HG02938 (cell line): ENCODE results near the gene PFKFB3.
"Not testable (repeated sequence)": the region's sequence is repeated elsewhere in the genome, so short reads cannot be mapped to it uniquely, and the experiment has no call there.

Source experiments
- ATAC-seq: cut with Tn5 transposase; IDR thresholded peaks from one replicate; pipeline ENCODE4 v1.9.1; 2021; ENCODE audit warnings: mild to moderate bottlenecking, moderate library complexity; ENCODE audit not compliant: unreplicated experiment

PFKFB3 gene

DNA sequence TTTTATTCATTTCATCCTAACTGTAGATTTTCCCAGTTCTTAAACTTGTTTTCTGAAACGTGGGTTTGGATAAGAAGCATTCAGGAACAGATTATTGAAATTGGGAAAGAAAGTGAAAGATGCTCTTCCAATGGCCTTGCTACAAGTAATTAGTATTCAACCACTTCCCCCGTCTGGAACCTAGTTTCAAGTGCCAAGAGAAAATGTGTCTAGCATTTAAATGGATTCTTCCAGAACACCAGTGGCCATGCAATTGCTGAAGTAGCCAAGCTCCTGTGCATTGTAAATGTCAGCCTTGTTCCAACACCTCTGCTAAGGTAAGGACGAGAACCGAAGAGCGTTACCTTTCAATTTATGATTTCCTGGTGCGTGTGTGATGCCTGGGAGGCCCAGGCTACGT is 68.2 kb downstream of the PFKFB3 start:
- no peak for ATAC-seq

DNA sequence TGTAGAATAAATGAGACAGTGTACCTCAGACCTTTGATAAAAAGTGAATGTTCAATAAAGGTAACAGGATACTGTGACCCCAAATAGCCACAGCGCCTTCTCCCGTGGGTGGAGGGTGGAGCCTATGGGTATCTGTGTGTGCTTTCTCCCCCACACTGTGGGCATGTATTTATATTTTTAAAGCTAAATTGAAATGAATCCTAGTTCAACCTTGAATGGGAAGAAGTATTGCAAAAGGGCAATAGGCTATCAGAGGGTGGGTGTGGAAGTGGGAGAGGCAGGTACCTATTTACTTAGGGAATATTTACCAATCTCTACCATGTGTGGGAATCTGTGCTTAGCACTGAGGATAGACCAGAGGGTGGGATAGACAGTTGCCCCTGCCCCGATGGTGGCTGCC is 68.9 kb downstream of the PFKFB3 start:
- no peak for ATAC-seq

GRCh38 chr10:6272126-6272525 is 69.4 kb downstream of the PFKFB3 start:
- ATAC-seq: no peak

DNA sequence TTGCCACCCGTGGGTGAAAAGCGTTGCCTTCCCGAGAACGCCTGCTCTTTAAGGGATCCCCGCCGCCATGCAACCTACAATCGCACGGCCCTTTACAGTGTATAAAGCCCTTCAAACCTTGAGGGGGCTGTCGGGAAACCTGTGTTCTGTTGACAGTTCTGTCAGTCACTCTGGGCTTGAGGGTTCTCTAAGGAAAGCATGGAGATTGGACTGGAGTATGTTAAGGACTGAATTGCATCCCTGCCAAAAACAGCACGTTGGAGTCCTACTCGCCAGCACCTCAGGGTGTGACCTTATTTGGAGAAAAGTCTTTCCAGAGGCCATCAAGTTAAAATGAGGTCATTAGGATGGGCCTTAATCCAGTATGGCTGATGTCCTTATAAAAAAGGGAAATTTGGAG is 70.6 kb downstream of the PFKFB3 start:
- no peak for ATAC-seq

DNA sequence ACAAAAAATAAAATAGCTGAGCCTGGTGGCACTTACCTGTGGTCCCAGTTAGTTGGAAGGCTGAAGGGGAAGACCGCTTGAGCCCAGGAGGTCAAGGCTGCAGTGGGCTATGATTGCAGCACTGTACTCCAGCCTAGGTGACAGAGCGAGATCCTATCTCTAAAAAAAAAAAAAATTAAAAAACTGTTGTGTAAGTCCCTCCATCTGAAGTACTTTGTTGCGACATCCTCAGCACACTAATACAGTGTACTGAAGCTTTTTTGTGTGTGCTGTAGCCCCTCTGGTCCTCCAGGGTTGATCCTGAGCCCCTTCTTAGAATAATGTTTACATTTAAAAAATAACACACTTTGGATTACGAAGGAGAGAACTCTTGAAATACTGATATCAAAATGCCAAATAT is 71.3 kb downstream of the PFKFB3 start:
- no peak for ATAC-seq

DNA sequence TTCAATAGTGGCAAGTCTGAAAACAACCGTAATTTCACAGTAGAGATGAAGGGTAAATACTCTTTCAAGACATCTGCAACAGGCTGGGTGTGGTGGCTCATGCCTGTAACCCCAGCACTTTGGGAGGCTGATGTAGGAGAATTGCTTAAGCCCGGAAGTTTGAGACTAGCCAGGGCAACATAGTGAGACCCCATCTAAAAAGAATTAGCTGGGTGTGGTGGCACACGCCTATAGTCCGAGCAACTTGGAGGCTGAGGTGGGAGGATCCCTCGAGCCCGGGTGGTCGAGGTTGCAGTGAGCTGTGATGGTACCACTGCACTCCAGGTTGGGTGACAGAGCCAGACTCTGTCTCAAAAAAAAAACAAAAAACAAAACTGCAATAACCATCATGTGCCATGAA is 71.8 kb downstream of the PFKFB3 start:
- ATAC-seq: no peak

GRCh38 chr10:6275022-6275997 is 72.6 kb downstream of the PFKFB3 start:
- ATAC-seq: peak; percentile 43

- ATAC-seq: no peak
These were observed 73.6 kb downstream of the PFKFB3 start for GRCh38 chr10:6276356-6276755.

GRCh38 chr10:6278519-6279120 is 75.9 kb downstream of the PFKFB3 start:
- no peak for ATAC-seq

DNA sequence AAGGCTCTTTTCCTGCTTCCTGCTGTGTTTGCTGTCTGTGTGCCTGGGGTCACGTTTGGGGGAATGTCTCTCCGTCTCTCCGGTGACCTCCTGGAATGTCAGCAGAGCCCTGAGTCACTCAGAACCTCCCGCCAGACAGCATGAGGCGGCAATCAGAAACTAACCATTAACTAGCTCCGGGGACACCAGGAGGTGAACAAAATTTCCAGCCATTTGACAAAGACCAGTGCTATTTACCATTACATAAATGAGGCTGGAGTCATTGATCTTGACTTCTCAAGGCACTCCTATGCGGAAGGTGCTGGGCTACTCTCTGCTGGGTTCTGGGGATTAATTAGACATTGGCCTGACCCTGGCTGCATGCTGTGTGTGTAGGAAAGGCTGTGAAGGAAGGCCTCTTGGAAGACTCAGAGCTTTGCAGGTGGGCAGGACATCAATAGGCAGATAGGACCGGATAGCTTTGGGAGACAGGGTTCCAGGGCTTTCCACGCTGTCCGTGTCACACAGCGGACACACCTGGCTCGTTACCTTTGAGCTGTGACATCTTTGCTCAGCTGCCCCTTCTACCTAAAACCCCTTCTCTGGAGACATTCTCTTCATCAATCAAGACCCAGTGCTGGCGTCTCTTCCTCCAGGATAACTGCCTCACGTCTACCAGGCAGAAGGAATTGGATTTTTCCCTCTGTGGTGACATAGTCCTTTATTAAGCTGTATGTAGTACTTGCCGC is 77.0 kb downstream of the PFKFB3 start:
- ATAC-seq: no peak

GRCh38 chr10:6280291-6280690 is 77.6 kb downstream of the PFKFB3 start:
- ATAC-seq: no peak

DNA sequence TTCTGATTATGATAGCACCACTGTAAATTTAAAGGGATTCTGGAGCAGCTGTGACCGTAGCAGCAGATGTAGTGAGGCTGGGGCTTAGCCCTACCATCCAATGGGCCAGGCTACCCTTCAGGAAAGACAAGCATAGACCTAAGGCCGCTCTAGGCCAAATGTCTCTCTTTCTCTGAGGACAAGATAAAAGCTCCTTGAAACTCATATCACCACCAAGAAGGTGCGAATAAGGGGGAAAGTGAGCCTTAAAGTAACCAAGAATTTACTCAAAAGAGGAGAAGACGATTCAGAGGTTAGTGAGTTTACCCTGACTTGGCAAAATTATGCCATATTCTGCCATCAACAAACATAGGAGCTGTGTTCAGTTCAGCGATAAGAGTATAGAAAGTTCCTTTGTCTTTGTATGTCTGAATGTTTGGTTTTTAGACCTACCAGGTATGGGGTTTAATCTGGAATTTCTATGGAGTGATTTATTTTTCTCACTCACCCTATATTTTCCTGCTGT is 79.8 kb downstream of the PFKFB3 start:
- ATAC-seq: no peak

DNA sequence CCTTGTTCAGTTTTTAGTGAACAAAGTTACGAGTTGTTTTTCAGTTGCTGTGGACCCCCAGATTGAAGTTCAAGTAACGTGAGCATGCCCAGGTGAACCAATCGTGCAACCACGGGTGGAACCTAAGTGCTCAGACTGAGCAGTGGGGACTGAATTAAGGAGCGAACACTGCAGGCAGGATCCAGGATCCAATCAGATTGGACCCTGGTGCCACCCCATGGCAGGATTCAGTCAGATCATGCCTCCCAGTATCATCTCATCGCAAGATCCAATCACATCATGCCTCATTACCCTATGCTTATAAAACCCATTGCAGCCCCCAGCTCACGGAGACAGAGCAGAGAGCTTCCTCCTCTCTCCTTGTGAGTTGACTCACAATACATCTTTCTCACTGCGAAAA is 80.9 kb downstream of the PFKFB3 start:
- ATAC-seq: no peak

GRCh38 chr10:6290621-6291020 is 87.9 kb downstream of the PFKFB3 start:
- ATAC-seq: not testable (repeated sequence)

DNA sequence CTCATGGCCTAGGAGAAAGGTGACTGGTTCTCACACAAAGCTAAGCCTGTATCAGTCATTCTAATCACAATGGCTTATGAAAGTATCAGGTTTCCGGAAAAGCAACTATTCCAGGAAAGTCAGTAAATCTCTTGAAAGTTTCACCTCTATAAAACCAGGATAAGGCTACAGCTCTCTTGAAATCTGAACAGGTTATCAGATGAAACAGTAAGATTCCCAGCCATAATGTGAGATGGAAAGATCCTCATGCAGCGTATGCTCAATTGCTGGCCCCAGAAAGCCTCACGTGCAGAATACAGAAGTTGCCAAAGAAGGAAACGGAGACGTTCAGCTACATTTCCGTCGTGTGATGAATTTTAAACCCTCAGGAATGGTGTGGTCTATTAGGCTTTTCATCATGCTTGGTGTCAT is 90.0 kb downstream of the PFKFB3 start:
- ATAC-seq: no peak

DNA sequence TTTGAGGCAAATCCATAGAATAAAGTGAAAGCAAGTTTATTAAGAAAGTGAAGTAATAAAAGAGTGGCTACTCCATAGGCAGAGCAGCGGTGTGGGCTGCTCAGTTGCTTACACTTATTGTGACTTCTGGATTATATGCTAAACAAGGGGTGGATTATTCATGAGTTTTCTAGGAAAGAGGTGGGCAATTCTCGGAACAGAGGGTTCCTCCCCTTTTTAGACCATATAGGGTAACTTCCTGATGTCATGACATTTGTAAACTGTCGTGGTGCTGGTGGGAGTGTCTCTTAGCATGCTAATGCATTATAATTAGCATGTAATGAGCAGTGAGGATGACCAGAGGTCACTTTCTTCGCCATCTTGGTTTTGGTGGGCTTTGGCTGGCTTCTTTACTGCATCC is 93.7 kb downstream of the PFKFB3 start:
- ATAC-seq: not testable (repeated sequence)

- no peak for ATAC-seq
These were observed 94.1 kb downstream of the PFKFB3 start for GRCh38 chr10:6296828-6297251.

DNA sequence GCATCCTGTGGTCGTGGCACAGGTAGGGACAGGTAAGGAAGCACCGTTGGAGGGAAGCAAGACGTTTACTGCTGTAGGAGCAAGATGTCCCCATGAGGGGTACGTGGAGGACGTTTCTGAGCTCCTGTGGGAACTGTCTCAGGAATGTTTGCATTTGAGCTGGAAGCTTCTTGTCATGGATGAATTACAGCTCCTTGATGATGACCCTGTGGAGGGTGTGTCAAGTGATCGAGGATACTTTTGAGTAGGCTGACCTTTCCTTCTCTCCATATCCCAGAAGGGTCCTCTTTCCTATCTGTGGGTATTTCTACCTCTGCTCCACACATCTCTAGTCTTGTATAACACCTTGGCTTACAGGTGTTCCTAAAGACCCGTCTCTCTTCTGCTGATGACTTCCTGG is 94.8 kb downstream of the PFKFB3 start:
- no peak for ATAC-seq

GRCh38 chr10:6297951-6298381 is 95.2 kb downstream of the PFKFB3 start:
- no peak for ATAC-seq

GRCh38 chr10:6298428-6298827 is 95.7 kb downstream of the PFKFB3 start:
- ATAC-seq: no peak

DNA sequence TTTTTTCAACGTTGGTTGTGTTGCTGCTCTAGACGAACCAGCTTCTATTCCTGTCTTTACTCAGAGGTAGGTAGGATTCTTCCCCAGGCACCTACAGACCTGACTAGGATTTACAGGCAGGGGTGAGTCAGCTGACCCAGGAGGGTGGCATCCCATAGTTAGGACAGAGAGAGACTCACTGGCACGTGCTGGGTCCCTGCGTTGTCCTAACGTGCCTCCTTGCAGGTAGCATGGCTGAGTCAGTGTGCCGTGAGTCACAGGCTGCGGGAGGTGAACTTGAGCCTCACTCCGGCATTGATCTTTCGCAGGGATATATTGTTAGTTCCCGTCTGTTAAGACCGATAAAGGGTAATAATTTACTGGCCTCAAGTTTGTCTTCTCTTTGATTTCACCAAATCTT is 96.5 kb downstream of the PFKFB3 start:
- no peak for ATAC-seq
